HG02759 (cell line): ENCODE results near the gene FGF22.
"Not testable (repeated sequence)": the region's sequence is repeated elsewhere in the genome, so short reads cannot be mapped to it uniquely, and the experiment has no call there.

Source experiments
- ATAC-seq: cut with Tn5 transposase; IDR thresholded peaks from one replicate; pipeline ENCODE4 v1.9.1; 2021; ENCODE audit warnings: mild to moderate bottlenecking, moderate library complexity; ENCODE audit not compliant: unreplicated experiment

The FGF22 gene

DNA sequence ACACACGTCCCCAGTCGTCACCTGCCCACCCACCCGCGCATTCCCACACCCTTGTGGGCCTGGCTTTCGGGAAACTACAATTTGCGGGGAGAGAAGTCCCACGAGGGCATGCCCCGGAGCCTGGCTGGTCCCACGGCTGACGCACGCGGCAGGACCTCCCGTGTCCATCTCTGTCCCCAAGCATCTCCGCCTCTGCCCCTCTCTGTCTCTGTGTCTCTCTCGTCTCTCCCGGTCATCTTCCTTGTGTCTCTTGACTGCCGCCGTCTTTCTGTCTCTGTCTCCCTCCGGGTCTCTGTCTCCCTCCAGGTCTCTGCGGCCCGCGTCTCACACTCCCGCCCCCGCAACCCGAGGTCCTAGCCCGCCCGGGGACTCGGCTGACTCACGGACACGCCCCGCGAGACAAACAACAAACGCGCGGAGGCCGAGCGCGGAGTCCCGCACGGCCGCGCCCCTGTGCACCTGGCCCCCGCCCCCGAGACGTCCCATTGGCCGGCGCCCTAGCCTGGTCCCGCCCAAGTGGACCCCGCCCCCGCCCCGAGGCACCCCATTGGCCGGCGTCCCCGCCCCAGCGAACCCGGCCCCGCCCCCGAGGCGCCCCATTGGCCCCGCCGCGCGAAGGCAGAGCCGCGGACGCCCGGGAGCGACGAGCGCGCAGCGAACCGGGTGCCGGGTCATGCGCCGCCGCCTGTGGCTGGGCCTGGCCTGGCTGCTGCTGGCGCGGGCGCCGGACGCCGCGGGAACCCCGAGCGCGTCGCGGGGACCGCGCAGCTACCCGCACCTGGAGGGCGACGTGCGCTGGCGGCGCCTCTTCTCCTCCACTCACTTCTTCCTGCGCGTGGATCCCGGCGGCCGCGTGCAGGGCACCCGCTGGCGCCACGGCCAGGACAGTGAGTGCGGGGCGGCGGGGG lies at the start of gene FGF22:
Gene FGF22, plus strand, starts transcription at position 627 of the 908 bp plus-strand sequence. Its CDS starts 47 bp downstream, at position 674.
- ATAC-seq, result peak; percentile 68

GRCh38 chr19:590396-590745 lies 49.3 kb upstream of the FGF22 start:
- no peak for ATAC-seq

- no peak for ATAC-seq
Observed at GRCh38 chr19:590750-591098, 49.0 kb upstream of the FGF22 start.

DNA sequence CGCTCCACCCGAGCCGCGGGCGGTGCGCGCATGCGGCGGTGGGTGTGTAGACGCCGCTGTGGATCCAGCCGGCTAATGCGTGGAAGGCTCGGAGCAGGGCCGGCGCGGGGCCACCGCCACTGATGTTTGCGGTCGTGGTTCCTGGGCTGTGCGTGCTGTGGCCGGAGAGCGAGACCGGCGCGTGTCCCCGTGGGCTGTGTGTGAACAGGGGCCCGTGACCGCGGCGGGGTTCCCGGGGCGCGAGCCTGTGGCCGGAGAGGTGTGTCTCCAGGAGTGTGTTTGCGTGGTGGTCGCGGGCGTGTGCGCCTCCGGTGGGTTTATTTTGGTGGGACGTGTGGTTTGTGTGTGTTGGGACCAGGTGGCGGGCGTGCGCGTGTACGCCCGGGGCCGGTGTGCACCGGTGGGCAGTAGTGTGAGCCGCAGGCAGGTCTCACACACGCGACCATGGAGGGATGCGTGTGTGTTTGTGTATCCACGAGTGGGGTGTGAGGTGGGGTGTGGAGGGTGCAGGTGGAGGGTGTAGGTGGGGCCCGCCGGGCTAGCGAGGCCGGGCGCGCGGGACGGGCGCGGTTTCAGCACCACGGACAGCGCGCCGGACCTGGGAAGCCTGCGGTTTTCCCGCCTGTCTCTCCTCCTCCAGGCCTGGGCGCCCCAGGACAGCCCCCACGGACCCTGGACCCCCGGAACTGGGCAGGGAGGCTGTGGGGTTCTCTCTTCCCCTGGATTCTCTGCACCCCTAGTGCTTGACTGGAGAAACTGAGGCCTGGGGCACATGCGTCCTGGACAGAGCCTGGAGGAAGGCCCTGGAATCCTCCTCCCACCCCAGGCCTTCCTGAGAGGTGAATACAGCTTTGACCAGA lies 48.4 kb upstream of the FGF22 start:
- ATAC-seq, result no peak

DNA sequence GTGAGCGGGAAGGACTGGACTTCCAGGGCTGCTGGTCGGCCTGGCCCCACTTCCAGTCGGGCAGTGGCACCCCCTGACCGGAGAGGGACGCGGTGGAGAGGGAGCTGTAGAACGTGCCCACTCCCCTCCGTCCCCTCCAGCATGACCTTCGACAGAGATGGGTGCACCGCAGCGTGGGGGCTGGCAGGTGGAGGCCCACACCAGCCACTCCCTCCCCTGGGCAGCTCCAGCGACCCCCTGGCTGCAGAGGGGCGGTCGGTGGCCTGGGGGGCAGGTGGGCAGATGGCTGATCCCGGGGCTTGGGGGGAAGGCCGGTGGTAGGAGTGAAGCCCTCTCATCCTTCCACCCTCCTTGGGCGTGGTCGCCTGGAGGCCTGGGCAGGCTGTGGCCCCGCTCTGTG lies 47.6 kb upstream of the FGF22 start:
- no peak for ATAC-seq

DNA sequence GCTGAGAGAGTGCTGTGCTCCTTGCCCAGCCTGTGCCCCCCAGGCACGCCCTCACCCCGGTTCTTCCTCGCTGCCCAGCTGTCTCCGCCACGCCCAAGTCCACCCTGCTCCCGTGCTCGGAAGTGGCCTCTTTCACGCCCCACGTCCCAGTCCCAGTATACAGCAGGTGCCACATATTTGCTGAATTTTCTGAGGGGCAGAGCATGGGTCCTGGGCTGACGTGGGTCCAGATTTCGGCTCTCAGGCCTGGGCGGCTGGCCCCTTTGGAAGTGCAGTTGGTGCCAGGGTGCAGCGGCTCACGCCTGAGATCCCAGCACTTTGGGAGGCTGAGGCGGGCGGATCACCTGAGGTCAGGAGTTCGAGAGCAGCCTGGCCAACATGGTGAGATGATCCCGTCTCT lies 46.6 kb upstream of the FGF22 start:
- ATAC-seq, result no peak

- no peak for ATAC-seq
Observed at GRCh38 chr19:593505-593904, 46.2 kb upstream of the FGF22 start.

GRCh38 chr19:594265-594870 lies 45.3 kb upstream of the FGF22 start:
- no peak for ATAC-seq

DNA sequence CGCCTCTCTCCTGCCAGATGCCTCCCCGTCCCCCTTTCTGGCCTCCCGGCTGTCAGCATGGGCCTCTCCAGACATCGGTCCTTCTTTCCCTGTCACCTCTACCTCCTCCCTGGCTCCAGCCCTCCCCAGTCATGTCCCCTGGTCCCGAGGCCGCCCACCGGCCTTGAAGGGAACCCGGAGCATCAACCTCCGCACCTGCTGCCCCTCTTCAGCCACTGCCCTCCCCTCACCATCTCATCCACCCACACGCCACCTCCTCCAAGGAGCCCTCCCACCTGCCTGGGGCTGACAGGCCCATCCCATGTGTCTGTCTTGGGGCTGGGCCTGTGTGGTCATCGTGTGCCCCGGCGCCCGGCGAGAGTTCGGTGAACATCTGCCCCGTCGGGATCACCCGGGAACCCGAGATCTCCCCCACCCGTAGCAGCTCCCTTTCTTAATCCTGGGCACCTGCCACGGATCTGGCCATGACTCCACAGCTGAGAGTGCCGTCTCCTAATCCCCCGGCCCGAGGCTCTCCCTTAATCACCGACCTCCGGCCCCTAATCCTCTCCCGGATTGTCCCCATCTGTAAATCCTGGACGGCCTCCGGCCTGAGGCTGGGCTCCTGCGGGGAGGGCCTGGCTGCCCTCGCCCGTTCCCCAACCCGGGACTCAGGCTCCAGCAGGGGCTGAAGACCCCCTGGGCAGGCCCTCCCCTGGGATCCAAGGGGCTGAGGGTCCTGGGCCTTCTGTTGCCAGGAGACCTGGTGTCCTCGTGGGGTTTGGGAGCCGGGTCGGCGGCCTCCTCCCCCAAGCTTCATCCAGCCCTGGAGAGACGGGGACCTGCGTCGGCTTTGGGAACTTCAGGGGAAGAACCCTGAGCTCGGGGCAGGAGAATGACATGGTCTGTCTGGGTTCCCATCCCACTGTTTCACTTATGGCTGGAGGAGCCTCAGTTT lies 44.1 kb upstream of the FGF22 start:
- no peak for ATAC-seq

- no peak for ATAC-seq
Observed at GRCh38 chr19:596263-596655, 43.4 kb upstream of the FGF22 start.

GRCh38 chr19:597406-598315 lies 42.0 kb upstream of the FGF22 start:
- ATAC-seq, result no peak

GRCh38 chr19:601310-601709 lies 38.4 kb upstream of the FGF22 start:
- no peak for ATAC-seq

- no peak for ATAC-seq
Observed at GRCh38 chr19:601790-602189, 37.9 kb upstream of the FGF22 start.

- ATAC-seq, result no peak
Observed at GRCh38 chr19:602391-603301, 37.0 kb upstream of the FGF22 start.

GRCh38 chr19:603302-603639 lies 36.4 kb upstream of the FGF22 start:
- not testable (repeated sequence) for ATAC-seq

- not testable (repeated sequence) for ATAC-seq
Observed at GRCh38 chr19:603779-604178, 35.9 kb upstream of the FGF22 start.

DNA sequence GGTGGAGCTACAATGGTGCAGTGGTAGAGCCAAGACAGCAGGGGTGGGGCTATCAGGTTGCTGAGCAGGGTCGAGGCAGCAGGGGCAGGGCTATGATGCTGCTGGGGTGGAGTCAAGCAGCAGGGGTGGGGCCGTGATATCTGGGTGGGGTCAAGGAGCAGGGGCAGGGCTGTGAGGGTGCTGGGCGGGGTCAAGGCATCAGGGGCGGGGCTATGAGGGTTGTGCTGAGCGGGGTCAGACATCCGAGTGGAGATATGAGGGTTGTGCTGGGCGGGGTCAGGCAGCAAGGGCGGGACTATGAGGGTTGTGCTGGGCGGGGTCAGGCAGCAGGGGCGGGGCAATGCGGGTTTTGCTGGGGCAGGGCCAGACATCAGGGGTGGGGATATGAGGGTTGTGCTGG lies 35.3 kb upstream of the FGF22 start:
- ATAC-seq, result no peak
